ENCODE measurements around the gene CT47A1.

DNA sequence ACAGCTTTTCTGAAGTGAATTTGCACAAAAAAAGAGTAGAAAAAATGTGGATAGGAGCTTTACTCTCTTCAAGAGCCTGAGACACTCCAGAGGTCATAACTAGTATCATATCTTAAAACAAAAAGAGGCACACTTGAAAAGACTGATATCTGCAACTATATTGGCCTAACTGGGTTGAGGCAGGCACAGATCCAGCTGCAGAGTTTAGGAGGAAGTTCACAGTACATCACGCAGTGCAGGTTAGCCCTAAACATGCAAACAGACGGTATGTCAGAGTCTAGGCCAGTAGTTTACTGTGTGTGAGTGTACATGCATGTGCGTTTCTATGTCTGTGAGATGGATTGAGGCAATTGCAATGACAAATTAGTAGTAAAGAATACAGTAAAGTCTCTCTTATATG is 24.2 kb upstream of the CT47A1 start:
- TF ChIP-seq CTCF (conservative IDR thresholded peaks at IDR 0.05 in 1 of 2, IDR thresholded peaks at IDR 0.05 in 1 of 2; ENCODE audit: extremely low read depth in 1 of 2, insufficient read depth in 1 of 2, low read depth in 1 of 2, low read length in 2 of 2) (no peak), EZH2 (IDR thresholded peaks at IDR 0.05; ENCODE audit: borderline replicate concordance, low read length) (no peak)

Data from mammary epithelial cell (primary cell).